ENCODE measurements around the gene KMT5C.

GRCh38 chr19:55308281-55308680 lies 31.4 kb upstream of the KMT5C start:
- TF ChIP-seq POLR2AphosphoS5 (IDR thresholded peaks at IDR 0.05; ENCODE audit: low read depth, low read length) = no peak
- TF ChIP-seq POLR2A (IDR thresholded peaks at IDR 0.05; ENCODE audit: low read depth, low read length) = no peak
